ENCODE measurements around the gene GOSR1.

The GOSR1 gene

DNA sequence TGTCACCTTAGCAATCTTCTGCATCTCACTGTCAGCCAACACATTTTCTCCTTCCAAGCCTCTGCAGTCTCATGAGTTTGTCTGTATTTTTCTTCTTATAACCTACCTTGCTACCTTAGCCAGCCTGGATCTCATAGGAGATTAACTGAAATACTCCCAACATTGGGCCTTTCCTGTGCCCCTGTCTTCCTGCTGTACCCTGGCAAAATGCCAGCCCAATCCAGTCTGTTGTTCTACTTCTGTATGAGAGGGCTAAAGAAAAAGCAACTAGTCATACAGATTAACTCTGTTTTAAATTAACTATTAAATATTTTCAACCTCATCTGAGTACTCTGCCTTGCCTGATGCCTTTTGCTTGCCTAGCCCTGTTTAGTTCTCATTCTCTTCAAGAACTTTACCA lies 18.4 kb downstream of the GOSR1 start:
- Histone ChIP-seq H3K9me3 (ENCODE audit: control insufficient read depth, low read length) (no peaks in the 10 kb centered on the region), H3K27me3 (replicated peaks; ENCODE audit: control insufficient read depth, insufficient read depth, low read length, poor library complexity, severe bottlenecking) (no peaks in the 10 kb centered on the region), H3K4me1 (ENCODE audit: control insufficient read depth, insufficient read depth, low read length, poor library complexity, severe bottlenecking) (no peaks in the 10 kb centered on the region), H3K36me3 (ENCODE audit: control insufficient read depth, insufficient read depth, low read length) (peaks cover 79% of the 10 kb centered on the region), H3K27ac (ENCODE audit: insufficient read depth, low read length, poor library complexity, severe bottlenecking) (no peak overlapping the region), H3K4me3 (ENCODE audit: insufficient read depth, low read depth, low read length, poor library complexity, severe bottlenecking) (no peak overlapping the region)
- no peak for DNase-seq

DNA sequence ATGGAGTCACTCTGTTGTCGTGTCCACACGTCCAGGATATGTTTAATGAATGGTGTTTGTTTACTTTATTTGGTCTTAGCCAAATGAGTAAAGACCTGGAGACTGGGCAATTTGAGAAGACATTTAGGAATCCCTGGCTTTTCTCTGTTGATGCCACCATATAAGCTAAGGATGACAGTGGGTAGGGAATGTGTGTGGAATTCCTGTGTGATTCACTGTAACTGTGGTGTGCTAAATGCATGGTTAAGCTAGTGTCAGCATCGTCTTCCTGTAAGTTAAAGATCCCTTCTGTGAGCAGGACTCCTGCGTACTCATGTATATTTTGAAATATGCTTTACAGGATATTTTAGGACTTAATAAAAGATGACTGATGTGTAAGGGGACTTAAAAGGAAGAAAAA lies 26.4 kb downstream of the GOSR1 start:
- Histone ChIP-seq H3K27ac (ENCODE audit: insufficient read depth, low read length, poor library complexity, severe bottlenecking) (no peak overlapping the region), H3K4me3 (ENCODE audit: insufficient read depth, low read depth, low read length, poor library complexity, severe bottlenecking) (no peak overlapping the region), H3K27me3 (replicated peaks; ENCODE audit: control insufficient read depth, insufficient read depth, low read length, poor library complexity, severe bottlenecking) (no peaks in the 10 kb centered on the region), H3K9me3 (ENCODE audit: control insufficient read depth, low read length) (no peaks in the 10 kb centered on the region), H3K36me3 (ENCODE audit: control insufficient read depth, insufficient read depth, low read length) (peaks cover 29% of the 10 kb centered on the region), H3K4me1 (ENCODE audit: control insufficient read depth, insufficient read depth, low read length, poor library complexity, severe bottlenecking) (no peaks in the 10 kb centered on the region)
- no peak for DNase-seq

DNA sequence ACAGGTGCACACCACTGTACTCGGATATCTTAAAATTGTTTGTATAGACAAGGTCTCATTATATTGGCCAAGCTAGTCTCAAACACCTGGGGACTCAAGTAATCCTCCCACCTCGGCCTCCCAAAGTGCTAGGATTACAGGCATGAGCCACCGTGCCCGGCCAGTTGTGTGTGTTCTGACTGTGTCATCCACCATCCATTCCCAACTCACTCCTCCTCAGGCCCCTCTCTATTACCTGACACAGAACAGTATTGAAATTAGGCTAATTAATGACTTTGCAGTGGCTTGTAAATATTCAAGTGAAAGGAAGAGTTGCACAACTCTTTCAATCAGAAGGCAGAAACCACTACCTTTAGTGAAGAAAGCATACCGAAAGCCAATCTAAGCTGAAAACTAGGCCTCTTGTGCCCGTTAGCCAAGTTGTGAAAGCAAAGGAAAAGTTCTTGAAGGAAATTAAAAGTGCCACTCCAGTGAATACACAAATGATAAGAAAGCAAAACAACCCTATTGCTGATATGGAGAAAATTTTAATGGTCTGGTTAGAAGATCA lies 28.7 kb downstream of the GOSR1 start:
- Histone ChIP-seq H3K9me3 (ENCODE audit: control insufficient read depth, low read length) (no peaks in the 10 kb centered on the region), H3K36me3 (ENCODE audit: control insufficient read depth, insufficient read depth, low read length) (peaks cover 19% of the 10 kb centered on the region), H3K4me3 (ENCODE audit: insufficient read depth, low read depth, low read length, poor library complexity, severe bottlenecking) (no peak overlapping the region), H3K27me3 (replicated peaks; ENCODE audit: control insufficient read depth, insufficient read depth, low read length, poor library complexity, severe bottlenecking) (no peaks in the 10 kb centered on the region), H3K4me1 (ENCODE audit: control insufficient read depth, insufficient read depth, low read length, poor library complexity, severe bottlenecking) (no peaks in the 10 kb centered on the region), H3K27ac (ENCODE audit: insufficient read depth, low read length, poor library complexity, severe bottlenecking) (no peak overlapping the region)
- no peak for DNase-seq

DNA sequence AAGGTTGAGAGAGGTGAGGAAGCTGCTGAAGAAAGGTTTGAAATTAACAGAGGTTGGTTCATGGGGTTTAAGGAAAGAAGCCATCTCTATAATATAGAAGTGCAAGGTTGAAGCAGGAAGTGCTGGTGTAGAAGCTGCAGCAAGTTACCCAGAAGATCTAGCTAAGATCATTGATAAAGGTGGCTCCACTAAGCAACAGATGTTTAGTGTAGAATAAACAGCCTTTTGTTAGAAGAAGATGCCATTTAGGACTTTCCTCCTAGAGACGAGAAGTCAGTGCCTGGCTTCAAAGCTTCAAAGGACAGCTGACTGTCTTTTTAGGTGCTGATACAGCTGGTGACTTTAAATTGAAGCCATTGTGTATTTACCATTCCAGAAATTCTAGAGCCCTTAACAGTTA lies 29.3 kb downstream of the GOSR1 start:
- no peaks in the 10 kb centered on the region for H3K4me1 ChIP-seq (ENCODE audit: control insufficient read depth, insufficient read depth, low read length, poor library complexity, severe bottlenecking)
- no peak overlapping the region for H3K27ac ChIP-seq (ENCODE audit: insufficient read depth, low read length, poor library complexity, severe bottlenecking)
- no peaks in the 10 kb centered on the region for H3K27me3 ChIP-seq (replicated peaks; ENCODE audit: control insufficient read depth, insufficient read depth, low read length, poor library complexity, severe bottlenecking)
- peaks cover 18% of the 10 kb centered on the region for H3K36me3 ChIP-seq (ENCODE audit: control insufficient read depth, insufficient read depth, low read length)
- no peaks in the 10 kb centered on the region for H3K9me3 ChIP-seq (ENCODE audit: control insufficient read depth, low read length)
- no peak for DNase-seq
- H3K4me3 ChIP-seq (ENCODE audit: insufficient read depth, low read depth, low read length, poor library complexity, severe bottlenecking), result no peak overlapping the region

DNA sequence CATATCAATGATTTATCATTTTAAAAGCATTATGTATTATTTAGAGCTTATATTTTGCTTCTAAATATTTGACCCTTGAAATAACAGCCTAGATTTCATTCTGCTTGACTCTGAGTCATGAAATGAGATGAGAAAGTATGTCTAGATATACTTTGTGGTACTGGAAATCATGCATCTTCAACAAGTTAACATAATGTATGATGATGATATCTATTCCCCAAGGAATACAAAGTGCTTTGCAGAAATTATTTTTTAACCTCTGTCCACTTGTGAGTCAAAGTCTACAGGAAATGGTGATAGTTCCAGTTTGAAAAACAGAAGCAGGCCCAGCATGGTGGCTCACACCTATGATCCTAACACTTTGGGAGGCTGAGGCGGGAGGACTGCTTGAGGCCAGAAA lies 36.1 kb downstream of the GOSR1 start:
- DNase-seq, result no peak
- no peaks in the 10 kb centered on the region for H3K27me3 ChIP-seq (replicated peaks; ENCODE audit: control insufficient read depth, insufficient read depth, low read length, poor library complexity, severe bottlenecking)
- H3K9me3 ChIP-seq (ENCODE audit: control insufficient read depth, low read length), result no peaks in the 10 kb centered on the region

DNA sequence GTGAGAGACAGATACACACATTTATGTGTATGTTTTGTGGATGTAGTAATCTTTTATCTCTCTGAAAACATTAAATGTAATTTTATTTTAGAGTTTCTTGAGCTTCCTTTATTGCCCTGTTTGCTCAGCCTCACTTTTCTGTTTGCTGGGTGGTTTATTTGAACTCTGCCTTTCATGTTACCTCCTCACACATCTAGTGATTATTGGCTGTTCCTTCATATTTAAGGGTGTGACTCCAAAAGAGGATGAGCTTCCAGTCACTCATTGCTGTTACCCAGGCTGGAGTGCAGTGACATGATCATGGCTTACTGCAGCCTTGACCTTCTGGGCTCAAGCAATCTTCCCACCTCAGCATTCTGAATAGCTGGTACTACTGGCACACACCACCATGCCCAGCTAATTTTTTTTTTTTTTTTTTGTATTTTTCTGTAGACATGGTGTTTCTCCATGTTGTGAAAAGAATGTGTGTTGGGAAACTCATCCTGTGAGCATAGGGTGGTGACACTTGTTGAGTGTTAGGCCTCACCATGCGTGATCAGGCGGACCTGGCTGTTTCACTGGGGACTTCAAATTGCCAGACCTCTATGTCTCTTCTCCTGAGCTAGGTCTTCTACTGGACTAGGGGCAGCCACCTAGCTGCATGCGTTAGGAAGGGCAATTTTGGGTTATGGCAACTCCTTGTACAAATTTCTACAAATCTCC lies 37.8 kb downstream of the GOSR1 start:
- Histone ChIP-seq H3K4me1 (ENCODE audit: control insufficient read depth, insufficient read depth, low read length, poor library complexity, severe bottlenecking) (no peaks in the 10 kb centered on the region), H3K4me3 (ENCODE audit: insufficient read depth, low read depth, low read length, poor library complexity, severe bottlenecking) (no peak overlapping the region), H3K27me3 (replicated peaks; ENCODE audit: control insufficient read depth, insufficient read depth, low read length, poor library complexity, severe bottlenecking) (no peaks in the 10 kb centered on the region), H3K27ac (ENCODE audit: insufficient read depth, low read length, poor library complexity, severe bottlenecking) (no peak overlapping the region), H3K9me3 (ENCODE audit: control insufficient read depth, low read length) (no peaks in the 10 kb centered on the region), H3K36me3 (ENCODE audit: control insufficient read depth, insufficient read depth, low read length) (peaks cover 37% of the 10 kb centered on the region)
- no peak for DNase-seq

More for the DNA sequence above, 36.1 kb downstream of the GOSR1 start:
- no peak overlapping the region for H3K27ac ChIP-seq (ENCODE audit: insufficient read depth, low read length, poor library complexity, severe bottlenecking)
- H3K4me3 ChIP-seq (ENCODE audit: insufficient read depth, low read depth, low read length, poor library complexity, severe bottlenecking), result no peak overlapping the region
- peaks cover 27% of the 10 kb centered on the region for H3K36me3 ChIP-seq (ENCODE audit: control insufficient read depth, insufficient read depth, low read length)
- no peaks in the 10 kb centered on the region for H3K4me1 ChIP-seq (ENCODE audit: control insufficient read depth, insufficient read depth, low read length, poor library complexity, severe bottlenecking)

DNA sequence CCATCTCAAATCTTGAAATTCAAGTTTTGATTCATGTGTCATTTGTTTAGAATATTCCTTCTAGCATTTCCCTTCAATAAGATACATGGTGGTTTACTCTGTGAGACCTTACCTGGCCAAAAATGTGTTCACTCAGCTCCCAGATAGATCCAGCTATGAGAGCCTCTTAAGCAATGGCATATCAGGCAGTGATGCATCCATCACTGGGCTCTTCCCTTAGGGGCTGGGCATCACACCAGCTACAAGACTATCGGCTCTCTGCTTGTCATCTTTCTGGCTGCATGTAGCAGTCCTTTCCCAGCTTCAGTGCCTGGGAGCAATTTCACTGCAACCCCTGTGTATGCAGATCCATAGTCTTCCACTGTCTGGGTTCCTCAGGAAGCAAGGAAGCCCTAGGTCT lies 40.6 kb downstream of the GOSR1 start:
- Histone ChIP-seq H3K36me3 (ENCODE audit: control insufficient read depth, insufficient read depth, low read length) (peaks cover 48% of the 10 kb centered on the region), H3K27ac (ENCODE audit: insufficient read depth, low read length, poor library complexity, severe bottlenecking) (no peak overlapping the region), H3K9me3 (ENCODE audit: control insufficient read depth, low read length) (no peaks in the 10 kb centered on the region)

DNA sequence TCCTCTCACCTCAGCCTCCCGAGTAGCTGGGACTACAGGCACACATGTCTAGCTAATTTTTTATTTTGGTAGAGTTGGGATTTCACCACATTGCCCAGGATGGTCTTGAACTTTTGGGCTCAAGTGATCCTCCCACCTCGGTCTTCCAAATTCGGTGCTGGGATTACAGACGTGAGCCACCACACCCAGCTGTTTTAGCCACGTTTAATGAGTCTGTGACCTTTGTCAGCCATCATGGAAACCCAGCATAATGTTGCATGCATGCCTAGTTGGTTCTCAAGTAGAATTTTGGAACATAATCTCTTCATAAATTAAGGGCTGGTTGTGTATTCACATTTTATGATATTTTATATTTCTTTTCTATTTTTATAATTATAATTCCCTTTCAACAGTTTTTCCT lies 42.0 kb downstream of the GOSR1 start:
- DNase-seq, result no peak
- Histone ChIP-seq H3K27ac (ENCODE audit: insufficient read depth, low read length, poor library complexity, severe bottlenecking) (no peak overlapping the region), H3K27me3 (replicated peaks; ENCODE audit: control insufficient read depth, insufficient read depth, low read length, poor library complexity, severe bottlenecking) (no peaks in the 10 kb centered on the region), H3K9me3 (ENCODE audit: control insufficient read depth, low read length) (no peaks in the 10 kb centered on the region), H3K4me1 (ENCODE audit: control insufficient read depth, insufficient read depth, low read length, poor library complexity, severe bottlenecking) (no peaks in the 10 kb centered on the region), H3K36me3 (ENCODE audit: control insufficient read depth, insufficient read depth, low read length) (peaks cover 38% of the 10 kb centered on the region), H3K4me3 (ENCODE audit: insufficient read depth, low read depth, low read length, poor library complexity, severe bottlenecking) (no peak overlapping the region)

More for the DNA sequence above, 40.6 kb downstream of the GOSR1 start:
- no peak for DNase-seq
- Histone ChIP-seq H3K27me3 (replicated peaks; ENCODE audit: control insufficient read depth, insufficient read depth, low read length, poor library complexity, severe bottlenecking) (no peaks in the 10 kb centered on the region), H3K4me3 (ENCODE audit: insufficient read depth, low read depth, low read length, poor library complexity, severe bottlenecking) (no peak overlapping the region), H3K4me1 (ENCODE audit: control insufficient read depth, insufficient read depth, low read length, poor library complexity, severe bottlenecking) (no peaks in the 10 kb centered on the region)

DNA sequence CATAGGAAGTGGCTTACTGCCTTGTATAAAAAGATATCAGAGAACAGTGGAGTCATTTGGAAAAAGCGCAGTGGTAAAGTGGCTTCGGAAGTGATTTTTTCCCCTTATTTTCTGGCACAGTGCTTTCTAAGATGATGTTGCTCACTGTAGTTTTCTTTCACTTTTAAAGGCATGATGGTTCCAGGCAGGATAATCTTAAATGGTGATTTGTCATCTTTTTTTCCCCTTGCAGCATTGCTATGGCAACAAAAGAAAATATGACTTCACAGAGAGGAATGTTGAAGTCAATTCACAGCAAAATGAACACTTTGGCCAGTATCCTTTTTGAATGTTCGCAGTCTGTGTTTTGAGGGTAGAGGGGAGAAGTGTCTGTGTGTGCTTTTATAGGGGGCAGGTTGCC lies 42.5 kb downstream of the GOSR1 start:
- Histone ChIP-seq H3K27ac (ENCODE audit: insufficient read depth, low read length, poor library complexity, severe bottlenecking) (no peak overlapping the region), H3K4me3 (ENCODE audit: insufficient read depth, low read depth, low read length, poor library complexity, severe bottlenecking) (no peak overlapping the region), H3K4me1 (ENCODE audit: control insufficient read depth, insufficient read depth, low read length, poor library complexity, severe bottlenecking) (no peaks in the 10 kb centered on the region), H3K9me3 (ENCODE audit: control insufficient read depth, low read length) (no peaks in the 10 kb centered on the region), H3K36me3 (ENCODE audit: control insufficient read depth, insufficient read depth, low read length) (peaks cover 35% of the 10 kb centered on the region), H3K27me3 (replicated peaks; ENCODE audit: control insufficient read depth, insufficient read depth, low read length, poor library complexity, severe bottlenecking) (no peaks in the 10 kb centered on the region)
- DNase-seq, result no peak

DNA sequence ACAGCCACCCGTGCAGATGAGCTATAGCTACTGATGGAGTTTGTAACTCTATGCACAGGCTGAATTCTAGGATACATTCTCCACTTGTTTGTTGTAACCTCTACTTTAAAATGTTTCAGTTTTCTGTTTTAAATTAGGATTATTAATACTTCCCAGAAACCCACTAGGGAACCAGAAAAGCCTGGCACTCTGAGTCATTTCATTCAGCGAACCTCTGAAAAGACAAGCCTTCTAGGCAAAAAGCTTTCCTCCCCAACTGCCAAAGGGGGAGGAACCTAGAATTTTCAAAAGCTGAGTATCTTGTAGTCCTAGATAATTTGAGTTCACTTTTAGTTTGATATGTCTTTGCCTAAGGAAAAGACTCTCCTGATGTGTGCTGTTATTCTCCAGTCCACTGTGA lies 43.2 kb downstream of the GOSR1 start:
- Histone ChIP-seq H3K9me3 (ENCODE audit: control insufficient read depth, low read length) (no peaks in the 10 kb centered on the region), H3K27me3 (replicated peaks; ENCODE audit: control insufficient read depth, insufficient read depth, low read length, poor library complexity, severe bottlenecking) (no peaks in the 10 kb centered on the region), H3K4me3 (ENCODE audit: insufficient read depth, low read depth, low read length, poor library complexity, severe bottlenecking) (no peak overlapping the region), H3K27ac (ENCODE audit: insufficient read depth, low read length, poor library complexity, severe bottlenecking) (no peak overlapping the region), H3K36me3 (ENCODE audit: control insufficient read depth, insufficient read depth, low read length) (peaks cover 35% of the 10 kb centered on the region), H3K4me1 (ENCODE audit: control insufficient read depth, insufficient read depth, low read length, poor library complexity, severe bottlenecking) (no peaks in the 10 kb centered on the region)
- no peak for DNase-seq

Measured in effector memory CD4-positive, alpha-beta T cell (primary cell).